Epithelial cell of prostate (primary cell): ENCODE results near the gene ZFP36L1.

ENCODE experiments used
- DNase-seq: peaks from one replicate; pipeline ENCODE4 v3.0.0-alpha.2; 2011; ENCODE audit warnings: low read depth, low spot score
- H3K27ac ChIP-seq: fragments of 450-650 bp; 2 replicates; pipeline ENCODE4 v1.5.1; 2017; ENCODE audit warnings: mild to moderate bottlenecking

The ZFP36L1 gene

GRCh38 chr14:68785534-68786490 lies 7.1 kb downstream of the ZFP36L1 start:
- H3K27ac ChIP-seq = peak overlapping the region; percentile 99
- peak; percentile 83 for DNase-seq

- DNase-seq = no peak
- peak overlapping the region; percentile 99 for H3K27ac ChIP-seq
Measured at GRCh38 chr14:68784978-68785533, 7.8 kb downstream of the ZFP36L1 start.

GRCh38 chr14:68784226-68784910 lies 8.5 kb downstream of the ZFP36L1 start:
- peak overlapping the region; percentile 99 for H3K27ac ChIP-seq
- no peak for DNase-seq

- peak overlapping the region; percentile 99 for H3K27ac ChIP-seq
- DNase-seq = no peak
Measured at GRCh38 chr14:68783408-68784225, 9.2 kb downstream of the ZFP36L1 start.

- H3K27ac ChIP-seq = no peak overlapping the region
- no peak for DNase-seq
Measured at GRCh38 chr14:68782091-68782981, 10.5 kb downstream of the ZFP36L1 start.

- no peak for DNase-seq
- peak overlapping the region; percentile 67 for H3K27ac ChIP-seq
Measured at GRCh38 chr14:68781161-68782021, 11.5 kb downstream of the ZFP36L1 start.

- no peak for DNase-seq
Measured at GRCh38 chr14:68780358-68781160, 12.3 kb downstream of the ZFP36L1 start.

GRCh38 chr14:68779761-68780323 lies 13.0 kb downstream of the ZFP36L1 start:
- no peak for DNase-seq

More at GRCh38 chr14:68780358-68781160, 12.3 kb downstream of the ZFP36L1 start:
- H3K27ac ChIP-seq = peak overlapping the region; percentile 67

GRCh38 chr14:68777644-68778043 lies 15.2 kb downstream of the ZFP36L1 start:
- no peak overlapping the region for H3K27ac ChIP-seq
- DNase-seq = no peak

More at GRCh38 chr14:68779761-68780323, 13.0 kb downstream of the ZFP36L1 start:
- H3K27ac ChIP-seq = peak overlapping the region; percentile 67

GRCh38 chr14:68775614-68776126 lies 17.2 kb downstream of the ZFP36L1 start:
- peak overlapping the region; percentile 60 for H3K27ac ChIP-seq
- no peak for DNase-seq

GRCh38 chr14:68774771-68775613 lies 17.9 kb downstream of the ZFP36L1 start:
- H3K27ac ChIP-seq = peak overlapping the region; percentile 60

GRCh38 chr14:68772761-68773381 lies 20.0 kb downstream of the ZFP36L1 start:
- H3K27ac ChIP-seq = no peak overlapping the region

More at GRCh38 chr14:68774771-68775613, 17.9 kb downstream of the ZFP36L1 start:
- peak; percentile 88 for DNase-seq

GRCh38 chr14:68771631-68772030 lies 21.2 kb downstream of the ZFP36L1 start:
- DNase-seq = no peak
- no peak overlapping the region for H3K27ac ChIP-seq

More at GRCh38 chr14:68772761-68773381, 20.0 kb downstream of the ZFP36L1 start:
- DNase-seq = no peak

GRCh38 chr14:68770553-68771286 lies 22.1 kb downstream of the ZFP36L1 start:
- no peak for DNase-seq
- H3K27ac ChIP-seq = no peak overlapping the region

- DNase-seq = no peak
Measured at GRCh38 chr14:68770051-68770450, 22.8 kb downstream of the ZFP36L1 start.

More at GRCh38 chr14:68770051-68770450, 22.8 kb downstream of the ZFP36L1 start:
- H3K27ac ChIP-seq = no peak overlapping the region
